Hypothalamus (tissue), 51 donors: Measurements from ENCODE around the gene HAAO.
"Not testable (repeated sequence)": the region's sequence is repeated elsewhere in the genome, so short reads cannot be mapped to it uniquely, and the experiment has no call there.

Experiments used
- DNase-seq, 51 donors: peaks; one replicate each; lab custom pipeline; 2025; lab: John Stamatoyannopoulos, UW

HAAO gene

GRCh38 chr2:42752816-42753813 lies 39.3 kb downstream of the HAAO start:
- peak in 2 of 51 donors; percentile 20 to 26 for DNase-seq

GRCh38 chr2:42752314-42752713 lies 40.1 kb downstream of the HAAO start:
- DNase-seq, result peak in 5 of 51 donors; percentile 13 to 45 (median 19)

GRCh38 chr2:42748840-42749239 lies 43.5 kb downstream of the HAAO start:
- DNase-seq, result no peak

- DNase-seq, result no peak
Observed at GRCh38 chr2:42747422-42747821, 45.0 kb downstream of the HAAO start.

- no peak for DNase-seq
Observed at GRCh38 chr2:42744545-42745082, 47.8 kb downstream of the HAAO start.

- DNase-seq, result no peak
Observed at GRCh38 chr2:42743659-42743990, 48.8 kb downstream of the HAAO start.

GRCh38 chr2:42742740-42743658 lies 49.4 kb downstream of the HAAO start:
- DNase-seq, result no peak

GRCh38 chr2:42741140-42741539 lies 51.2 kb downstream of the HAAO start:
- DNase-seq, result no peak

- no peak for DNase-seq
Observed at GRCh38 chr2:42736598-42737322, 55.6 kb downstream of the HAAO start.

GRCh38 chr2:42733852-42734251 lies 58.5 kb downstream of the HAAO start:
- no peak for DNase-seq

- not testable (repeated sequence) for DNase-seq
Observed at GRCh38 chr2:42731316-42731715, 61.1 kb downstream of the HAAO start.

- DNase-seq, result no peak
Observed at GRCh38 chr2:42726680-42727079, 65.7 kb downstream of the HAAO start.

- peak in 3 of 51 donors; percentile 1 for DNase-seq
Observed at GRCh38 chr2:42725657-42726056, 66.7 kb downstream of the HAAO start.

GRCh38 chr2:42724886-42725285 lies 67.5 kb downstream of the HAAO start:
- no peak for DNase-seq

GRCh38 chr2:42723465-42723864 lies 68.9 kb downstream of the HAAO start:
- DNase-seq, result no peak

- peak in 23 of 51 donors; percentile 1 to 65 (median 15) for DNase-seq
Observed at GRCh38 chr2:42722320-42723190, 69.8 kb downstream of the HAAO start.

- no peak for DNase-seq
Observed at GRCh38 chr2:42721898-42722297, 70.5 kb downstream of the HAAO start.
